GM18502 (cell line): Measurements from ENCODE around the gene CPSF2.

Experiments used
- ATAC-seq: cut with Tn5 transposase; IDR thresholded peaks from one replicate; pipeline ENCODE4 v1.9.1; 2021; ENCODE audit warnings: mild to moderate bottlenecking; ENCODE audit not compliant: unreplicated experiment, poor library complexity

Gene CPSF2

GRCh38 chr14:92121670-92122350 lies at the start of gene CPSF2, which contains the start of gene NDUFB1:
CPSF2 (plus strand) TSS chr14:92121969; CDS start chr14:92130985, 9,016 bp downstream.
NDUFB1 (minus strand) TSS chr14:92121706; CDS start chr14:92117637, 4,069 bp downstream.
- peak; percentile 90 for ATAC-seq

GRCh38 chr14:92074555-92074954 lies 47.2 kb upstream of the CPSF2 start:
- ATAC-seq, result no peak

DNA sequence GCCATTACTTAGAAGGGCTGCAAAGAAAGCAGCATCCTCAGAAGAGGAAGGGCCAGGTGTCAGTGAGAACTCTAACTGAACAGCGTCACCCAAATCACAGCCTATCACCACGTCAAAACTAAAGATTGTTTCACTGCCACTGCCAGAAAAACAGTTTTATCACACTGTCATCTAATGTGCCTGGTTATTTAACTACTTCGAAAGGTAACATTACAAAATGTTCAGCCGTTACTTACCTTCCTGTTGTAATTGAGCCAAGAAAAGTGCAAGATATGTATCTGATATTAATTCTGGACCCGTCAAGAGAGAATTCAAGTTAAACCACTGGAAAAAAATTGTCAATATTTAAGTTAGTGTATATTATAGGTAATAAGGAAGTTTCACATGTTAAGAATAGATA lies 33.3 kb upstream of the CPSF2 start:
- no peak for ATAC-seq

GRCh38 chr14:92093320-92093719 lies 28.4 kb upstream of the CPSF2 start:
- ATAC-seq, result no peak

DNA sequence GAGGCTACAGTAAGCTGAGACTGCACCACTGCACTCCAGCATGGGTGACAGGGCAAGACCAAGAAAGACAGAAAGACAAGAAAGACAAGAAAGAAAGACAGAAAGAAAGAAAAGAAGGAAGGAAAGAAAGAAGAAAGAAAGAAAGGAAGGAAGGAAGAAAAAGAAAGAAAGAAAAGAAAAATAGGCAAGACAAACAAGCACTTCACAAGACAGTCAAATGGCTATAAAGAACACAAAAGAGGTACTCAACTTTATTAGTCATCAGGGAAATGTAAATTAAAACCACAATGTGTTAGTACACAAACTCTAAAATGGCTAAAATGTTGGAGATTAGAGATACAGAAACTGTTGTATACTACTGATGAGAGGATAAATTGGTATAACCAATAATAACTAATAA lies 22.0 kb upstream of the CPSF2 start:
- ATAC-seq, result no peak

- no peak for ATAC-seq
These were observed 18.3 kb upstream of the CPSF2 start for GRCh38 chr14:92103363-92103989.

GRCh38 chr14:92105073-92105892 lies 16.5 kb upstream of the CPSF2 start:
- ATAC-seq, result no peak

DNA sequence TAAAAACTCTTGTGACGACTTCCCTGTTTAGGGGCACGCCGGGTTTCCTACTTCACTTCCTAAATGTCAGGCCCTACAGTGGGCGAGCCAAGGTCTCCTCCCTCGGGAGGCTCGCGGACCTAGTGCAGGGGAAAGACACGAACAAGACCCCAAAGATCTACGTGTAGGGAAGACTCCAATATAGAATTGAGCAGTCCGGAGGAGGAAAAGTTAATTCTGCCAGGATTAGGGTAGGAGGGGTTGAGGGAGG lies 16.0 kb upstream of the CPSF2 start:
- ATAC-seq, result peak; percentile 13

DNA sequence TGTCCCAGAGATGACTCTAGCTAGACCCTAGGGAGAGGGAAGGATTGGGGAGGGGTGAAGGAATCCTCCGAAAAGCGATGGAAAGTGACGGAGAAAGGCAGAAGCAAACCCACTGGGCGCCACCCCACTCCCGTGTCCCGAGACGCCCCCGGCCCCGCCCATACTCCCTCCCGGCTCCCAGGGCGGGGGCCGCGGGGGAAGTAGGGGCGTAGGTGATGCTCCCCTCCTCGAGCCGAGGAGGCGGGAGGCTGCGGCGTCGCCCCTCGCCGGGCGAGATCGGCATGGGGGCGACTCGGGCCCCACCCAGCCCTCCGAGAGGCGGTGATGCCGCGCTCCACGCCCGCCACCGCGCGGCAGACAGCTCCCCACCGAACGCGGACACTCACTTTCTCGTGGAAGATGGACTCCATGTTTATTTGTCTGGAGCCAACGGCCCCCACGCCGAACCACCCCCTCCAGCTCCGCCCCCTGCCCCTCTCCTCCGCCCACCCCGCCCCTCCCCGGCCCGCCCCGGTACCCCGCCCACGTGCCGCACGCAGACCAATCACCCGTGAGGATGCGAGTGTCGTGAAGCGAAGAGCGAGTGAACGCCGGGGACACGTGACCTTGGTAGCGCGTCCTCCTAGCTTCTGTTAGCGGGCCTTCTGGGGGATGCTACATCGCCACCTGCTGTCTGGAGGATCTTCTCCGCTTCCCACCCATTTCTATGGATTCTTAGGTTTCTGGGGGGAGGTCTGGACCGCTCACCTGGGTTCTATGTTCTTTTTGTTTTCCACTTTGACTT lies 15.4 kb upstream of the CPSF2 start, which contains the start of gene ATXN3:
TSS of gene ATXN3 (minus strand) at position 440 of the 784 bp plus-strand sequence. CDS start at position 410, 30 bp downstream.
- ATAC-seq, result peak; percentile 90

DNA sequence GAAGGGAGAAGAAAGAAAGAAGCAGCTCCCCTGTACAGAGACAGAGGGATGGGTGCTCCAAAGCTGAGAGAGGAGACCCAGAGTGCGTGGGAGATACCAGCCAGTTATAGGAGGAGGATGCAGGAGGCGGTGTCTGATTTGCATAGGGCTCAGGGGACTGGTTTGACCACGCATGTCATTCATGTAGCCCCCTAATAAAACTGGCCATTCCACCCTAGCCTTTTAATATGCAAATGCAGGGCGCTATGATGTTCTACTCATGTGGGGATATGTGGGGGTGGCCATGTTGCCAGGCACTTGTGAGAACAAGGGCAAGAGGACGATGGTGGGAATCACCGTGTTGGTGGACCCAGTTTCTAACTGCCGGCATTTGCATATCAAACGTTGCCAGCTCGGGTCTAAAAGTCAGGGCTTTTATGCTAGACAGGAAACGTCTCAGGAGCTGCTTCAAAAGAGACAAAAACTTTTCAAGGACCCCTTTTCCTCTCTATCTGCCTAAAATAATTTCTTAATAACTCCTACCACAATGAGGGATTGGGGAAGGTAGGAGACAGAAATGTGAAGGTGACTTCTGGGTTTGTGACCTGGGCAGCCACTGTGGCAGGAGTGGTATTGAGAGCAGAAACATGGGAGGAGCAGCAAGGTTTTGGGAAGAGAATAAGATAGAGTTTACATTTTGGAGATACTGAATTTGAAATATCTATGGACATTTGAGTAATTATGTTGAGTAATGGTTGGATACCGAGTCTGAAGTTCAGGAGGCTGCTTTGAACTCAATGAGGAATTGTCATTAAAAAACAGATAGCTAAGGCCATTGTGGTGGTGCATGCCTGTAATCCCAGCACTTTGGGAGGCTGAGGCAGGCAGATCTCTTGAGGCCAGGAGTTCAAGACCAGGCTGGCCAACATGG lies 13.2 kb upstream of the CPSF2 start:
- no peak for ATAC-seq

DNA sequence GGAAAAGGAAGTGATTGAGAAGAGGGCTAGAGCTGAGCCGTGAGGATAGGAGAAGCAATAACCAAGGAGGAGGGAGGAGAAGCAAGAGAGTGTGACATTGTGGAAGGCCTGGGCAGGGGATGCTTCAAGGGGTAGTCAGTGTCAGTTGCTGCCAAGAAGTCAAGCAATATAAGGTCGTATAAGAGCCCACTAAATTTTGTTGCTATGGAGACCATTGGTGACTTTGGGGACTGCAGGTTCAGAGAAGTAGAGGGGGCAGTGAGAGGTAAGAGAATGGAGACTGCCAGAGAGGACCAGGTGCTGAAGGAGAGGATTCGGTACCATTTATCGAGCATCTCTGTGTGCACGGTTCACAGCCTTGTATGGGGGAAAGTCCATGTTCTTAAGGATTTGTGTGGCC lies 12.3 kb upstream of the CPSF2 start:
- no peak for ATAC-seq

GRCh38 chr14:92121207-92121669 lies 531 bp upstream of the CPSF2 start:
- ATAC-seq, result peak; percentile 22

DNA sequence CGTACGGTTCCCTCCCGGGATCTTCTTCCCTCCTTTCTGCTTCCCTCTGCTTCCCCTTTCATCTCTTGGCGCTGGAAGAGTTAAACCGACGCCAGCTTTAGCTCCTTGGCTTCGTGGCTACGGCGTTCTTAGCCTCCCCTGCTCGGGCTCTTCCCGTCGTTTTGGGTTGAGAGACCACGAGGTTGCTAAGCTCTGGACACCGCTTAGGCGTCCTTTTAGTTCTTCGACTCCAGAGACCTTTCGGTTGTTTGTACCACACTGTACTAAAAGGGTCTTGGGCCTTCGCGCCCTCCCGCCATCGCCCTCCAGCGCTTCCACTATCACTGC lies 545 bp downstream of the CPSF2 start:
- ATAC-seq, result no peak

DNA sequence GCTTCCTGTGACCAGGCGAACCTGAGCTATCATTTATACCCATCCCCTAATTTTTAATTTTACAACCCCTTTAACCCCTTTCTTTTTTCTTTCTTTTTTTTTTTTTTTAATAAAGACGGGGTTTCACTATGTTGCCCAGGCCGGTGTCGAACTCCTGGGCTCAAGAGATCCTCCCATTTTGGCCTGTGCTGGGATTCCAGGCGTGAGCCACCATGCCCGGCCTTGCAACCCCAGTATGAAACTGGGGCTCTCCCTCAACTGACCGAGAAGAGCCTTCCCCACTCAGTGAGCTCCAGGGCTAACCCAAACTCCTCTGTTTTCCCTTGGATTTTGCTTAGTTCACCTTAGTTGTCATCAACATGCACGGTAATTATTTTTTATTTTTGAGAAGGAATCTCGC lies 992 bp downstream of the CPSF2 start:
- no peak for ATAC-seq

DNA sequence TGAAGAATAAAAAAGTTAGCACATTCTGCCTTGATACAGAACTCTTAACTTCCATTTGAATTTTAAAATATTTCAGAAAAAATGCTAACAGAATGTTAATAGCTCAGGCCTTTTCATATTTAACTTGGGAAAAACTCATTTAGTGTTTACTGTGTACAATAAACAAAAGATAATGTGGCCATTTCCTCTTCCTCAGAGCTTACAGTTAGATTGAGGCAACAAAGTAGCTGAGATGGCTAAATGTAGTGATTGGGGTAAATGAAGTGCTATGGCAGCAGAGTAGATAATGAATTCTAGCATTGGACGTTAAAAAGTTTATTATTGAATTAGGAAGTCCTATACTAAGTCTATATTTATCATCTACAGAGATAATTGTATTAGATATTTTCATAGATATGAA lies 12.7 kb downstream of the CPSF2 start:
- ATAC-seq, result no peak

DNA sequence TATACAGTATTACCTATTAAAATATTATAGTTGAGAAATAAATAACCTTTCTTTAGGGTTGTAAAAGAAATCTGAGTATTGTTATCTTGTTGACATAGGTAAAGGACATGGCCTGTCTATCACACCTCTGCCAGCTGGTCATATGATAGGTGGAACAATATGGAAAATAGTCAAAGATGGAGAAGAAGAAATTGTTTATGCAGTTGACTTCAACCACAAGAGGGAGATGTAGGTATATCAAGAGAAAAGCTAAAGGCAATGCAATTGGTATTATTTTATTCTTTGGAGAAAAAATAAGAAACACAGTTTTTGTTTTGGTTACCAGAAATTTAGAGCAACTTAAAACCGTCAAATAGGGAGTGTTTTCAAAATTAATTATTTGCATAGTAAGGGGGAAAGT lies 13.5 kb downstream of the CPSF2 start:
- no peak for ATAC-seq

DNA sequence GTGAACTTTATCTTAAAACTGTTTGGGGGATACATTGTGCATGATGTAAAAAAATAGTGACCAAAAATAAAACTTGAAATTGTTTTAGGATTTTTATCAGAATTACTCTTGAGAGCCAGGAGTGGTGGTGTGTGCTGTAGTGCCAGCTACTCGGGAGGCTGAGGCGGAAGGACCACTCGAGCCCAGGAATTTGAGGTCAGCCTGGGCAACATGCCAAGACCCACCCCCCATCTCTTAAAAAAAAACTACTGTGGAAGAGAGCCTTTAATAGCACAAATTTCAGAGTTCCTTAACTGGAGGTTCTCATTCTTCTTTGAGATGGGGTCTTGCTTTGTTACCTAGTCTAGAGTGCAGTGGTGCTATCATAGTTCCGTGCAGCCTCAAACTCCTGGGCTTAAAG lies 21.5 kb downstream of the CPSF2 start:
- no peak for ATAC-seq

GRCh38 chr14:92143962-92144361 lies 22.2 kb downstream of the CPSF2 start:
- no peak for ATAC-seq

- no peak for ATAC-seq
These were observed 22.9 kb downstream of the CPSF2 start for GRCh38 chr14:92144708-92145107.

DNA sequence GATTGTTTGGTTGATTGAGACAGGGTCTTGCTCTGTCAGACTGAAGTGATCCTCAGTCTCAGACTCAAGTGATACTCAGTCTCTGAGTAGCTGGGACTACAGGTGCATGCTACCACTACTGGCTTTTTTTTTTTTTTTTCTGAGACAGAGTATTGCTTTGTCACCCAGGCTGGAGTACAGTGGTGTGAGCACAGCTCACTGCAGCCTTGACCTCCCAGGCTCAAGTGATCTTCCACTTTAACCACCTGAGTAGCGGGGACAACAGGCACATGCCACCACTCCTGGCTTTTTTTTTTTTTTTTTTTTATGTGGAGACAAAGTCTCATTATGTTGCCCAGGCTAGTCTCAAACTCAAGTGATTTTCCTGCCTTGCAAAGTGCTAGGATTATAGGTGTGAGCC lies 31.8 kb downstream of the CPSF2 start:
- ATAC-seq, result no peak
